H9 (cell line): Measurements from ENCODE around the gene MTCL1. TPM values are rescaled to one million over a fixed set of nuclear protein-coding genes. Genes with fewer than 3 reads are reported as not detected.

ENCODE experiments used
- DNase-seq: peaks from one replicate; pipeline ENCODE4 v3.0.0-alpha.2; 2017
- H2AFZ ChIP-seq: one replicate; pipeline ENCODE4 v1.6.1; 2013; ENCODE audit warnings: mild to moderate bottlenecking, low read length, control low read depth, moderate library complexity
- H2AK5ac ChIP-seq: 2 replicates; pipeline ENCODE4 v1.6.1; 2013; ENCODE audit warnings: low read length, control low read depth, mixed read lengths; ENCODE audit not compliant: insufficient read length
- H2BK120ac ChIP-seq: one replicate; pipeline ENCODE4 v1.6.1; 2013; ENCODE audit warnings: low read depth, mild to moderate bottlenecking, low read length, control low read depth, inconsistent platforms; ENCODE audit not compliant: poor library complexity, severe bottlenecking
- H2BK12ac ChIP-seq: 2 replicates; pipeline ENCODE4 v1.6.1; 2013; ENCODE audit warnings: low read length, control low read depth, mixed read lengths, low read depth; ENCODE audit not compliant: insufficient read length
- H2BK15ac ChIP-seq: 2 replicates; pipeline ENCODE4 v1.6.1; 2013; ENCODE audit warnings: low read depth, low read length, control low read depth
- H2BK20ac ChIP-seq: one replicate; pipeline ENCODE4 v1.6.1; 2013; ENCODE audit warnings: low read depth, mild to moderate bottlenecking, low read length, control low read depth, inconsistent platforms; ENCODE audit not compliant: poor library complexity, severe bottlenecking
- H2BK5ac ChIP-seq: 2 replicates; pipeline ENCODE4 v1.6.1; 2013; ENCODE audit warnings: low read length, control low read depth, mixed read lengths; ENCODE audit not compliant: insufficient read length
- H3K14ac ChIP-seq: 2 replicates; pipeline ENCODE4 v1.6.1; 2013; ENCODE audit warnings: low read length, control low read depth; ENCODE audit not compliant: insufficient read depth
- H3K18ac ChIP-seq: 2 replicates; pipeline ENCODE4 v1.6.1; 2013; ENCODE audit warnings: low read depth, mild to moderate bottlenecking, mixed read lengths, low read length, control low read depth; ENCODE audit not compliant: insufficient read length
- H3K23ac ChIP-seq: 2 replicates; pipeline ENCODE4 v1.6.1; 2013; ENCODE audit warnings: low read length, control low read depth, mixed read lengths, low read depth; ENCODE audit not compliant: insufficient read length
- H3K23me2 ChIP-seq: 2 replicates; pipeline ENCODE4 v1.6.1; 2013; ENCODE audit warnings: low read depth, mild to moderate bottlenecking, mixed read lengths, low read length, control low read depth; ENCODE audit not compliant: insufficient read length, poor library complexity, severe bottlenecking
- H3K27ac ChIP-seq: 2 replicates; pipeline ENCODE4 v1.5.1; 2013; ENCODE audit warnings: low read length, control low read depth, mixed read lengths, low read depth; ENCODE audit not compliant: insufficient read length
- H3K27me3 ChIP-seq: 2 replicates; pipeline ENCODE4 v1.6.1; 2013; ENCODE audit warnings: low read length, control low read depth, inconsistent platforms; ENCODE audit not compliant: insufficient read depth
- H3K4ac ChIP-seq: 2 replicates; pipeline ENCODE4 v1.6.1; 2013; ENCODE audit warnings: low read depth, mild to moderate bottlenecking, control low read depth, inconsistent platforms, low read length, moderate library complexity
- H3K4me1 ChIP-seq: 2 replicates; pipeline ENCODE4 v1.6.1; 2013; ENCODE audit warnings: low read length, control low read depth, inconsistent platforms; ENCODE audit not compliant: insufficient read depth
- H3K4me2 ChIP-seq: 2 replicates; pipeline ENCODE4 v1.6.1; 2013; ENCODE audit warnings: low read length, control low read depth, mixed read lengths; ENCODE audit not compliant: insufficient read length, insufficient read depth
- H3K56ac ChIP-seq: 2 replicates; pipeline ENCODE4 v1.6.1; 2013; ENCODE audit warnings: low read depth, mild to moderate bottlenecking, mixed read lengths, low read length, control low read depth; ENCODE audit not compliant: insufficient read length
- H3K79me1 ChIP-seq: 2 replicates; pipeline ENCODE4 v1.6.1; 2013; ENCODE audit warnings: low read depth, mild to moderate bottlenecking, moderate library complexity, low read length, control low read depth, inconsistent platforms; ENCODE audit not compliant: insufficient read depth, poor library complexity, severe bottlenecking
- H3K79me2 ChIP-seq: 2 replicates; pipeline ENCODE4 v1.6.1; 2013; ENCODE audit warnings: low read length, control low read depth, inconsistent platforms; ENCODE audit not compliant: insufficient read depth
- H3K9ac ChIP-seq: 2 replicates; pipeline ENCODE4 v1.6.1; 2013; ENCODE audit warnings: low read length, control low read depth, mixed read lengths; ENCODE audit not compliant: insufficient read length; ENCODE audit errors: extremely low read depth
- H3K9me3 ChIP-seq: one replicate; pipeline ENCODE4 v1.6.1; 2013; ENCODE audit warnings: low read depth, low read length, inconsistent platforms; ENCODE audit not compliant: control insufficient read depth
- H3T11ph ChIP-seq: one replicate; pipeline ENCODE4 v1.6.1; 2013; ENCODE audit warnings: mild to moderate bottlenecking, low read length, control low read depth, inconsistent platforms
- H4K20me1 ChIP-seq: one replicate; pipeline ENCODE4 v1.6.1; 2013; ENCODE audit not compliant: control insufficient read depth, insufficient read length, insufficient read depth
- H4K5ac ChIP-seq: 2 replicates; pipeline ENCODE4 v1.6.1; 2013; ENCODE audit warnings: low read depth, mild to moderate bottlenecking, mixed read lengths, low read length, control low read depth; ENCODE audit not compliant: insufficient read length
- H4K8ac ChIP-seq: replicated peaks from 2 replicates; pipeline ENCODE4 v1.6.1; 2013; ENCODE audit warnings: low read length, control low read depth, mixed read lengths, low read depth; ENCODE audit not compliant: insufficient read length
- H4K91ac ChIP-seq: 2 replicates; pipeline ENCODE4 v1.6.1; 2013; ENCODE audit warnings: low read depth, mild to moderate bottlenecking, moderate library complexity, mixed read lengths, low read length, control low read depth; ENCODE audit not compliant: insufficient read length
- H3K27ac Mint-ChIP-seq, 3 experiments: 2 replicates in 2 of 3; 3 replicates in 1 of 3; pipeline ENCODE4 v1.8.0; 2020 to 2021; ENCODE audit warnings: mixed read lengths in 3 of 3, mild to moderate bottlenecking in 1 of 3, moderate library complexity in 1 of 3
- H3K27me3 Mint-ChIP-seq: 2 replicates; pipeline ENCODE4 v1.8.0; 2021; ENCODE audit warnings: low read depth, mild to moderate bottlenecking, moderate library complexity, mixed read lengths
- H3K36me3 Mint-ChIP-seq, 3 experiments: 2 replicates in 2 of 3; 3 replicates in 1 of 3; pipeline ENCODE4 v1.8.0; 2020 to 2021; ENCODE audit warnings: low read depth in 3 of 3, mixed read lengths in 3 of 3; ENCODE audit not compliant: insufficient read depth in 1 of 3
- H3K4me1 Mint-ChIP-seq, 2 experiments: 2 replicates each; pipeline ENCODE4 v1.8.0; 2020; ENCODE audit warnings: mixed read lengths in 2 of 2
- H3K4me3 Mint-ChIP-seq, 2 experiments: 2 replicates in 1 of 2; 3 replicates in 1 of 2; pipeline ENCODE4 v1.8.0; 2020 to 2021; ENCODE audit warnings: mild to moderate bottlenecking in 2 of 2, mixed read lengths in 2 of 2, moderate library complexity in 1 of 2
- H3K9me3 Mint-ChIP-seq, 2 experiments: 2 replicates in 1 of 2; 3 replicates in 1 of 2; pipeline ENCODE4 v1.8.0; 2020; ENCODE audit warnings: mild to moderate bottlenecking in 2 of 2, mixed read lengths in 2 of 2, moderate library complexity in 1 of 2
- WGBS: extraction: QIAGEN DNeasy Blood & Tissue Kit; methylation state at CpG from one replicate; pipeline ENCODE4 v1.1.7; 2013; ENCODE audit warnings: missing lambda C conversion rate, low lambda C conversion rate, mixed read lengths; ENCODE audit not compliant: insufficient read length; ENCODE audit errors: extremely low coverage; 5-methylcytosine and 5-hydroxymethylcytosine counted together
- total RNA-seq: library from RNA; stranded (reverse); gene quantifications from 2 replicates; pipeline ENCODE4 v1.2.1, GENCODE V29; 2021
- TF ChIP-seq, protein P1 (sequence below): fragments of 200-600 bp; sonication (generic); conservative IDR thresholded peaks from 3 replicates; pipeline ENCODE4 v1.8.0; 2021; ENCODE audit warnings: antibody characterized with exemption, mild to moderate bottlenecking

Gene MTCL1
- total RNA-seq, 1 experiment from 2014 or later = 50.7 TPM

- no peak overlapping the region for H3K4me3 Mint-ChIP-seq
- Histone ChIP-seq H2BK20ac (no peak overlapping the region), H3K4me2 (no peak overlapping the region), H3K4ac (no peak overlapping the region), H3K79me2 (no peaks in the 10 kb centered on the region), H2BK120ac (no peak overlapping the region), H3T11ph (no peak overlapping the region), H3K27ac (no peak overlapping the region), H3K4me1 (peaks cover 20% of the 10 kb centered on the region), H3K9ac (no peak overlapping the region), H2AFZ (no peak overlapping the region), H3K14ac (no peak overlapping the region), H2AK5ac (no peak overlapping the region), H2BK5ac (no peak overlapping the region), H3K18ac (no peak overlapping the region), H3K9me3 (no peaks in the 10 kb centered on the region), H2BK15ac (no peak overlapping the region), H3K79me1 (no peaks in the 10 kb centered on the region), H3K23me2 (no peaks in the 10 kb centered on the region), H3K27me3 (no peaks in the 10 kb centered on the region), H2BK12ac (no peak overlapping the region), H3K56ac (no peak overlapping the region), H4K5ac (no peak overlapping the region), H4K91ac (no peak overlapping the region), H3K23ac (no peak overlapping the region), H4K8ac (no peak overlapping the region), H4K20me1 (no peaks in the 10 kb centered on the region)
- peak overlapping the region; percentile 73 to 91 (median 74); a peak in 3 of 7 replicates for H3K27ac Mint-ChIP-seq
- no peaks in the 10 kb centered on the region for H3K27me3 Mint-ChIP-seq
- TF ChIP-seq, protein P1, sequence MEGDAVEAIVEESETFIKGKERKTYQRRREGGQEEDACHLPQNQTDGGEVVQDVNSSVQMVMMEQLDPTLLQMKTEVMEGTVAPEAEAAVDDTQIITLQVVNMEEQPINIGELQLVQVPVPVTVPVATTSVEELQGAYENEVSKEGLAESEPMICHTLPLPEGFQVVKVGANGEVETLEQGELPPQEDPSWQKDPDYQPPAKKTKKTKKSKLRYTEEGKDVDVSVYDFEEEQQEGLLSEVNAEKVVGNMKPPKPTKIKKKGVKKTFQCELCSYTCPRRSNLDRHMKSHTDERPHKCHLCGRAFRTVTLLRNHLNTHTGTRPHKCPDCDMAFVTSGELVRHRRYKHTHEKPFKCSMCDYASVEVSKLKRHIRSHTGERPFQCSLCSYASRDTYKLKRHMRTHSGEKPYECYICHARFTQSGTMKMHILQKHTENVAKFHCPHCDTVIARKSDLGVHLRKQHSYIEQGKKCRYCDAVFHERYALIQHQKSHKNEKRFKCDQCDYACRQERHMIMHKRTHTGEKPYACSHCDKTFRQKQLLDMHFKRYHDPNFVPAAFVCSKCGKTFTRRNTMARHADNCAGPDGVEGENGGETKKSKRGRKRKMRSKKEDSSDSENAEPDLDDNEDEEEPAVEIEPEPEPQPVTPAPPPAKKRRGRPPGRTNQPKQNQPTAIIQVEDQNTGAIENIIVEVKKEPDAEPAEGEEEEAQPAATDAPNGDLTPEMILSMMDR = no peak
- H3K4me1 Mint-ChIP-seq = peaks cover 65 to 70% of the 10 kb centered on the region in 2 experiments
- no CpG with 5 or more reads among the region's 11 CpGs for WGBS
- H3K9me3 Mint-ChIP-seq = no peaks in the 10 kb centered on the region
- H3K36me3 Mint-ChIP-seq = peaks cover 0 to 40% (median 35%) of the 10 kb centered on the region in 3 experiments; a peak in 6 of 7 replicates
- DNase-seq = no peak
Observed at GRCh38 chr18:8799001-8799400, 93.6 kb downstream of the MTCL1 start.
